IMR-90 (cell line): Measurements from ENCODE around the gene CYTH1. TPM values are rescaled to one million over a fixed set of nuclear protein-coding genes. Genes with fewer than 3 reads are reported as not detected.

Experiments
- ATAC-seq: fragments of 200-7000 bp; cut with Tn5 transposase; 2 replicates; pipeline ENCODE4 v1.9.1; 2020; ENCODE audit warnings: low read depth, mild to moderate bottlenecking, moderate library complexity
- BruUV-seq: library from RNA; stranded (reverse); fragments of 400-500 nt; replicated peaks from 2 replicates; lab custom pipeline; 2021; lab: Mats Ljungman, UMichigan
- CTCF ChIA-PET: fragments of 300-600 bp; formaldehyde crosslinking; extraction: SDS; loops from one replicate; lab custom pipeline; 2021; ENCODE audit warnings: antibody characterized with exemption; lab: Yijun Ruan, JAX
- POLR2A ChIA-PET: fragments of 300-600 bp; sonication (Branson Sonifier 250); formaldehyde crosslinking; loops from one replicate; lab custom pipeline; 2022; ENCODE audit warnings: antibody characterized with exemption; ENCODE audit not compliant: unreplicated experiment; lab: Charles Lee
- DNase-seq: peaks from one replicate; pipeline ENCODE4 v3.0.0; 2013
- H2AFZ ChIP-seq: replicated peaks from 2 replicates; pipeline ENCODE3; 2013; ENCODE audit warnings: low read length, mild to moderate bottlenecking; ENCODE audit not compliant: poor library complexity
- H2AK5ac ChIP-seq: 2 replicates; pipeline ENCODE4 v1.6.1; 2013; ENCODE audit warnings: low read depth, low read length, inconsistent platforms
- H2AK9ac ChIP-seq: replicated peaks from 2 replicates; pipeline ENCODE3; 2013; ENCODE audit warnings: mild to moderate bottlenecking, low read depth, low read length, moderate library complexity; ENCODE audit not compliant: poor library complexity
- H2BK120ac ChIP-seq: 2 replicates; pipeline ENCODE4 v1.6.1; 2013; ENCODE audit warnings: low read depth, low read length, inconsistent platforms
- H2BK15ac ChIP-seq: 3 replicates; pipeline ENCODE4 v1.6.1; 2013; ENCODE audit warnings: low read depth, low read length, inconsistent platforms
- H2BK20ac ChIP-seq: 2 replicates; pipeline ENCODE4 v1.6.1; 2013; ENCODE audit warnings: low read depth, mild to moderate bottlenecking, inconsistent platforms, low read length, moderate library complexity
- H2BK5ac ChIP-seq: 2 replicates; pipeline ENCODE4 v1.6.1; 2013; ENCODE audit warnings: mild to moderate bottlenecking, low read depth, low read length, inconsistent platforms; ENCODE audit not compliant: poor library complexity, severe bottlenecking
- H3K14ac ChIP-seq: replicated peaks from 2 replicates; pipeline ENCODE4 v1.6.1; 2013; ENCODE audit warnings: low read depth, low read length, inconsistent platforms
- H3K18ac ChIP-seq: 2 replicates; pipeline ENCODE4 v1.6.1; 2013; ENCODE audit warnings: low read depth, low read length, control low read depth
- H3K23ac ChIP-seq: 2 replicates; pipeline ENCODE4 v1.6.1; 2013; ENCODE audit warnings: low read depth, low read length, inconsistent platforms
- H3K27ac ChIP-seq: 2 replicates; pipeline ENCODE4 v1.5.1; 2013; ENCODE audit warnings: mild to moderate bottlenecking, control low read depth, low read length; ENCODE audit not compliant: insufficient read depth
- H3K27me3 ChIP-seq: 2 replicates; pipeline ENCODE4 v1.6.1; 2013; ENCODE audit warnings: low read length; ENCODE audit not compliant: control insufficient read depth, insufficient read depth
- H3K36me3 ChIP-seq: 2 replicates; pipeline ENCODE4 v1.6.1; 2013; ENCODE audit warnings: low read length, mixed read lengths; ENCODE audit not compliant: control insufficient read depth, insufficient read depth
- H3K4ac ChIP-seq: 2 replicates; pipeline ENCODE4 v1.6.1; 2013; ENCODE audit warnings: low read depth, low read length, inconsistent platforms
- H3K4me1 ChIP-seq: 2 replicates; pipeline ENCODE4 v1.6.1; 2013; ENCODE audit warnings: low read length, mixed read lengths; ENCODE audit not compliant: control insufficient read depth, insufficient read depth
- H3K4me2 ChIP-seq: 2 replicates; pipeline ENCODE4 v1.6.1; 2013; ENCODE audit warnings: low read depth, mild to moderate bottlenecking, control low read depth, low read length, moderate library complexity
- H3K4me3 ChIP-seq: 2 replicates; pipeline ENCODE4 v1.5.1; 2013; ENCODE audit warnings: low read depth, mild to moderate bottlenecking, control low read depth, low read length, moderate library complexity; ENCODE audit not compliant: insufficient read depth
- H3K56ac ChIP-seq: 2 replicates; pipeline ENCODE4 v1.6.1; 2013; ENCODE audit warnings: low read length, inconsistent platforms; ENCODE audit not compliant: insufficient read depth; ENCODE audit errors: extremely low read depth
- H3K79me1 ChIP-seq, 2 experiments: 2 replicates each; pipeline ENCODE4 v1.6.1; 2013; ENCODE audit warnings: low read length in 2 of 2, inconsistent platforms in 1 of 2, low read depth in 1 of 2
- H3K9ac ChIP-seq: 2 replicates; pipeline ENCODE4 v1.6.1; 2013; ENCODE audit warnings: low read depth, low read length, control low read depth
- H3K9me1 ChIP-seq: 2 replicates; pipeline ENCODE4 v1.6.1; 2013; ENCODE audit warnings: low read length, inconsistent platforms; ENCODE audit not compliant: insufficient read depth
- H3K9me3 ChIP-seq: 2 replicates; pipeline ENCODE4 v1.6.1; 2013; ENCODE audit warnings: low read length; ENCODE audit not compliant: control insufficient read depth, insufficient read depth
- H4K20me1 ChIP-seq: 2 replicates; pipeline ENCODE4 v1.6.1; 2013; ENCODE audit warnings: low read length, inconsistent platforms; ENCODE audit not compliant: insufficient read depth
- H4K5ac ChIP-seq: 2 replicates; pipeline ENCODE4 v1.6.1; 2013; ENCODE audit warnings: mild to moderate bottlenecking, low read depth, low read length, control low read depth
- H4K8ac ChIP-seq, 2 experiments: 2 replicates each; pipeline ENCODE4 v1.6.1; 2013; ENCODE audit warnings: low read depth in 2 of 2, low read length in 2 of 2, control low read depth in 1 of 2, inconsistent platforms in 1 of 2
- H4K91ac ChIP-seq: 2 replicates; pipeline ENCODE4 v1.6.1; 2013; ENCODE audit warnings: low read depth, low read length, inconsistent platforms; ENCODE audit not compliant: insufficient read depth
- BHLHE40 ChIP-seq: fragments of 150-350 bp; IDR thresholded peaks from 2 replicates; pipeline ENCODE4 v1.6.1; 2016; ENCODE audit warnings: mild to moderate bottlenecking, low read depth, low read length
- CEBPB ChIP-seq: IDR thresholded peaks from 2 replicates; pipeline ENCODE4 v1.6.1; 2012; ENCODE audit warnings: low read depth, low read length, improper control_type of control experiment
- CHD1 ChIP-seq: IDR thresholded peaks from 2 replicates; pipeline ENCODE4 v1.6.1; 2012; ENCODE audit warnings: low read depth, low read length, improper control_type of control experiment
- CTCF ChIP-seq: conservative IDR thresholded peaks from 2 replicates; pipeline ENCODE4 v1.5.1; 2012; ENCODE audit warnings: mild to moderate bottlenecking, low read depth, low read length, improper control_type of control experiment
- FOS ChIP-seq: fragments of 150-350 bp; IDR thresholded peaks from 2 replicates; pipeline ENCODE4 v1.6.1; 2016; ENCODE audit warnings: low read depth, low read length
- MAFK ChIP-seq: IDR thresholded peaks from 2 replicates; pipeline ENCODE4 v1.6.1; 2012; ENCODE audit warnings: low read depth, low read length, improper control_type of control experiment
- MAZ ChIP-seq: IDR thresholded peaks from 2 replicates; pipeline ENCODE4 v1.6.1; 2012; ENCODE audit warnings: low read depth, mild to moderate bottlenecking, low read length, improper control_type of control experiment, moderate library complexity, borderline replicate concordance
- MXI1 ChIP-seq: IDR thresholded peaks from 2 replicates; pipeline ENCODE4 v1.6.1; 2012; ENCODE audit warnings: low read depth, mild to moderate bottlenecking, low read length, moderate library complexity, borderline replicate concordance
- NFE2L2 ChIP-seq: fragments of 150-350 bp; IDR thresholded peaks from 2 replicates; pipeline ENCODE4 v1.6.1; 2016; ENCODE audit warnings: low read depth, mild to moderate bottlenecking, low read length
- POLR2A ChIP-seq: IDR thresholded peaks from 2 replicates; pipeline ENCODE4 v1.6.1; 2012; ENCODE audit warnings: mild to moderate bottlenecking, low read depth, low read length
- RAD21 ChIP-seq: IDR thresholded peaks from 2 replicates; pipeline ENCODE4 v1.6.1; 2012; ENCODE audit warnings: low read length, improper control_type of control experiment
- RCOR1 ChIP-seq: IDR thresholded peaks from 2 replicates; pipeline ENCODE4 v1.6.1; 2012; ENCODE audit warnings: mild to moderate bottlenecking, low read length, improper control_type of control experiment; ENCODE audit not compliant: insufficient replicate concordance
- RFX5 ChIP-seq: IDR thresholded peaks from 2 replicates; pipeline ENCODE4 v1.8.0; 2012; ENCODE audit warnings: low read depth, mild to moderate bottlenecking, low read length, moderate library complexity
- SMC3 ChIP-seq: fragments of 150-350 bp; IDR thresholded peaks from 2 replicates; pipeline ENCODE4 v1.6.1; 2016; ENCODE audit warnings: low read depth, mild to moderate bottlenecking, antibody characterized with exemption, low read length, moderate library complexity
- USF2 ChIP-seq: fragments of 150-350 bp; IDR thresholded peaks from 2 replicates; pipeline ENCODE4 v1.6.1; 2017; ENCODE audit warnings: mild to moderate bottlenecking, antibody characterized with exemption, low read length, low read depth
- WGBS, 2 experiments: methylation state at CpG; one replicate each; pipeline versions ENCODE4 v1.1.5 to v1.1.7; 2013; ENCODE audit warnings: missing lambda C conversion rate in 2 of 2; ENCODE audit not compliant: insufficient read length in 1 of 2; ENCODE audit errors: extremely low coverage in 2 of 2; 5-methylcytosine and 5-hydroxymethylcytosine counted together
- dilution Hi-C: fragments of 300-500 bp; cut with HindIII; formaldehyde crosslinking; loops from one replicate; pipeline ENCODE4 v1.14.3; 2018; ENCODE audit warnings: low sequenced_read_pairs; ENCODE audit not compliant: unreplicated experiment
- in situ Hi-C: fragments of 300-500 bp; cut with MboI; formaldehyde crosslinking; loops from 3 replicates; pipeline ENCODE4 v1.14.3; 2019; ENCODE audit warnings: low sequenced_read_pairs, inconsistent platforms, mixed read lengths
- intact Hi-C: fragments of 100-400 bp; cut with micrococcal nuclease; formaldehyde crosslinking; loops from 2 replicates; pipeline ENCODE4 v1.10.0; 2022
- polyA plus RNA-seq, 3 experiments: library from polyadenylated mRNA; depleted of rRNA; stranded (reverse); fragments of >200 nt; gene quantifications; 2 replicates each; pipeline ENCODE4 v1.2.3, GENCODE V29; 2012; ENCODE audit warnings: low replicate concordance in 1 of 3
- total RNA-seq: library from RNA; depleted of rRNA; stranded (reverse); fragments of >200 nt; gene quantifications from 2 replicates; pipeline ENCODE4 v1.2.3, GENCODE V29; 2012

CYTH1 gene
- total and polyA plus RNA-seq, 2 of the 4 experiments (the other 2 are of a cell fraction), result 7.9 to 12.4 TPM

GRCh38 chr17:78706271-78706915 is 75.7 kb downstream of the CYTH1 start:
- dilution Hi-C loops, result no loop called here
- ATAC-seq, result no peak
- peak; percentile 58 for DNase-seq
- no peak overlapping the region for H4K5ac ChIP-seq
- H4K91ac ChIP-seq, result no peak overlapping the region
- peaks cover 9% of the 10 kb centered on the region; the same call in 1 of the 2 replicates for H3K36me3 ChIP-seq
- H2AK5ac ChIP-seq, result no peak overlapping the region; the same call in 1 of the 2 replicates
- H3K9ac ChIP-seq, result no peak overlapping the region
- H2AK9ac ChIP-seq, result no peak overlapping the region
- no peak overlapping the region for H3K18ac ChIP-seq
- H4K8ac ChIP-seq, result no peak overlapping the region
- no peak overlapping the region for H2BK5ac ChIP-seq
- peaks cover 4 to 7% of the 10 kb centered on the region in 2 experiments; a peak in 1 of 4 replicates for H3K79me1 ChIP-seq
- intact Hi-C loops, result loop anchor here (10.0 kb wide), 1 partner anchor 452 kb away; no protein-coding TSS in a partner anchor
- H3K27me3 ChIP-seq, result no peaks in the 10 kb centered on the region
- H2BK20ac ChIP-seq, result no peak overlapping the region
- POLR2A ChIA-PET, result no interaction called here
- no peaks in the 10 kb centered on the region for H3K9me1 ChIP-seq
- no peak overlapping the region for H3K27ac ChIP-seq
- H3K14ac ChIP-seq, result no peak overlapping the region
- H3K4me3 ChIP-seq, result no peak overlapping the region
- no peak overlapping the region for H3K4me2 ChIP-seq
- H2BK15ac ChIP-seq, result no peak overlapping the region
- BruUV-seq, result no TSS peak
- H2AFZ ChIP-seq, result no peak overlapping the region
- H3K4ac ChIP-seq, result 0 out of 2 replicates have a peak overlapping the region, but pooled peaks have one; percentile 32
- no peak overlapping the region for H3K23ac ChIP-seq
- H4K20me1 ChIP-seq, result no peaks in the 10 kb centered on the region; the same call in 1 of the 2 replicates
- no peak overlapping the region for H3K56ac ChIP-seq
- H3K4me1 ChIP-seq, result peaks cover 4% of the 10 kb centered on the region; the same call in 1 of the 2 replicates
- in situ Hi-C loops, result loop anchor here (5.0 kb wide), 1 partner anchor 209 kb away; no protein-coding TSS in a partner anchor
- H2BK120ac ChIP-seq, result no peak overlapping the region
- TF ChIP-seq USF2 (no peak), CHD1 (no peak), CTCF (no peak), MAFK (no peak), BHLHE40 (no peak), SMC3 (no peak), RCOR1 (no peak), MXI1 (no peak), POLR2A (no peak), NFE2L2 (no peak), MAZ (no peak), CEBPB (no peak), RFX5 (no peak), FOS (no peak), RAD21 (no peak)
- H3K9me3 ChIP-seq, result no peaks in the 10 kb centered on the region
- WGBS, 2 experiments, result 88% methylated on average over 6 of the region's 10 CpGs; no CpG with 5 or more reads in 1 of the 2 experiments
- CTCF ChIA-PET, result interaction anchor here (2.3 kb wide), 1 partner anchor 210 kb away, joined by 13 read pairs; no protein-coding TSS in a partner anchor
